ENCODE measurements around the gene TEKTIP1. TPM values are rescaled to one million over a fixed set of nuclear protein-coding genes. Genes with fewer than 3 reads are reported as not detected.

TEKTIP1 gene
- total and polyA plus RNA-seq, 10 of the 15 experiments (the other 5 are each of a cell fraction or from before 2014, with no cell fraction given) = 0.18 to 2.6 (median 0.60) TPM; not detected in 5

DNA sequence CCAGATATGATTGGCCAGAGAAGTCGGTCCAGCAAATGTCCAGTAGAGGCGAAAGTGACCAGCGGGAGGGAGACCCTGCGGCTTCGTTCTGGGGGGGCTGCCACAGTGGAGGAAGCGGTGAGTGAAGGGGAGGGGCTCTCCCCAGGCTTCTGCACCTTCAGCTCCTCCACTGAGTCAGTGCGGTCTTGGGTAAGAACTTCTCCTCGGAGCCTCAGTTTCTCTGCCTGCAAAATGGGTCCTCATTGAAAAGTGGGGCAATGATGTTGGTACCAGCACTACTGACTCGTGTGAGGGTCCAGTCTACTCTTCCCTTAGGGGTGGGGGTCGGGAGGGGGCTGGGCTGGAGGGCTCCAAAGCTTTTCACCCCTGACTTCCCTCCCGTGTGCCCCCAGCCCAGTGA lies 50.5 kb downstream of the TEKTIP1 start (continued):
- TF ChIP-seq, protein P1, sequence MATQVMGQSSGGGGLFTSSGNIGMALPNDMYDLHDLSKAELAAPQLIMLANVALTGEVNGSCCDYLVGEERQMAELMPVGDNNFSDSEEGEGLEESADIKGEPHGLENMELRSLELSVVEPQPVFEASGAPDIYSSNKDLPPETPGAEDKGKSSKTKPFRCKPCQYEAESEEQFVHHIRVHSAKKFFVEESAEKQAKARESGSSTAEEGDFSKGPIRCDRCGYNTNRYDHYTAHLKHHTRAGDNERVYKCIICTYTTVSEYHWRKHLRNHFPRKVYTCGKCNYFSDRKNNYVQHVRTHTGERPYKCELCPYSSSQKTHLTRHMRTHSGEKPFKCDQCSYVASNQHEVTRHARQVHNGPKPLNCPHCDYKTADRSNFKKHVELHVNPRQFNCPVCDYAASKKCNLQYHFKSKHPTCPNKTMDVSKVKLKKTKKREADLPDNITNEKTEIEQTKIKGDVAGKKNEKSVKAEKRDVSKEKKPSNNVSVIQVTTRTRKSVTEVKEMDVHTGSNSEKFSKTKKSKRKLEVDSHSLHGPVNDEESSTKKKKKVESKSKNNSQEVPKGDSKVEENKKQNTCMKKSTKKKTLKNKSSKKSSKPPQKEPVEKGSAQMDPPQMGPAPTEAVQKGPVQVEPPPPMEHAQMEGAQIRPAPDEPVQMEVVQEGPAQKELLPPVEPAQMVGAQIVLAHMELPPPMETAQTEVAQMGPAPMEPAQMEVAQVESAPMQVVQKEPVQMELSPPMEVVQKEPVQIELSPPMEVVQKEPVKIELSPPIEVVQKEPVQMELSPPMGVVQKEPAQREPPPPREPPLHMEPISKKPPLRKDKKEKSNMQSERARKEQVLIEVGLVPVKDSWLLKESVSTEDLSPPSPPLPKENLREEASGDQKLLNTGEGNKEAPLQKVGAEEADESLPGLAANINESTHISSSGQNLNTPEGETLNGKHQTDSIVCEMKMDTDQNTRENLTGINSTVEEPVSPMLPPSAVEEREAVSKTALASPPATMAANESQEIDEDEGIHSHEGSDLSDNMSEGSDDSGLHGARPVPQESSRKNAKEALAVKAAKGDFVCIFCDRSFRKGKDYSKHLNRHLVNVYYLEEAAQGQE (IDR thresholded peaks at IDR 0.05; ENCODE audit: low read depth, low read length) = no peak
- TF ChIP-seq FOXK2 (IDR thresholded peaks at IDR 0.05) = no peak

DNA sequence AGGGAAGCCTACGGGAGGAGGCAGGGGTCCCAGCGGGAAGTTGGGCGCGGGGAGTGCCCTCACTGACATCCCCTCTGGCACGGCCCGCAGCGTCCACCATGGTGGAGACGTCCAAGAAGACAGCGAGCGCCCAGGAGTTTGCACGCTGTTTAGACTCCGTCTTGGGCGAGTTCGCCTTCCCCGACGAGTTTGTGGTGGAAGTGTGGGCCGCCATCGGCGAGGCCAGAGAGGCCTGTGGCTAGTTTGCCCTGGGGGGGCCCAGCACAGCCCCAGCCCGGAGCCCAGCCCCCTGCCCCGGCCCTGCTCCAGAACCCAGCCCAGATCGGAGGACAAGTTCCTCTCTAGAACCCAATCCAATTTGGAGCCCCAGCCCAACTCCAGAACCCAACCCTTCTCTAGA lies 51.0 kb downstream of the TEKTIP1 start:
- no peak for FAIRE-seq
- intact Hi-C loops (cut with micrococcal nuclease; ENCODE audit: unreplicated experiment) = no loop called here

More for the DNA sequence above, 51.0 kb downstream of the TEKTIP1 start:
- no peaks in the 10 kb centered on the region for H4K20me1 ChIP-seq (ENCODE audit: control insufficient read depth, insufficient read depth)
- no peak for TF ChIP-seq MTA3 (IDR thresholded peaks at IDR 0.05; ENCODE audit: borderline replicate concordance, low read length)
- TF ChIP-seq, protein P2, sequence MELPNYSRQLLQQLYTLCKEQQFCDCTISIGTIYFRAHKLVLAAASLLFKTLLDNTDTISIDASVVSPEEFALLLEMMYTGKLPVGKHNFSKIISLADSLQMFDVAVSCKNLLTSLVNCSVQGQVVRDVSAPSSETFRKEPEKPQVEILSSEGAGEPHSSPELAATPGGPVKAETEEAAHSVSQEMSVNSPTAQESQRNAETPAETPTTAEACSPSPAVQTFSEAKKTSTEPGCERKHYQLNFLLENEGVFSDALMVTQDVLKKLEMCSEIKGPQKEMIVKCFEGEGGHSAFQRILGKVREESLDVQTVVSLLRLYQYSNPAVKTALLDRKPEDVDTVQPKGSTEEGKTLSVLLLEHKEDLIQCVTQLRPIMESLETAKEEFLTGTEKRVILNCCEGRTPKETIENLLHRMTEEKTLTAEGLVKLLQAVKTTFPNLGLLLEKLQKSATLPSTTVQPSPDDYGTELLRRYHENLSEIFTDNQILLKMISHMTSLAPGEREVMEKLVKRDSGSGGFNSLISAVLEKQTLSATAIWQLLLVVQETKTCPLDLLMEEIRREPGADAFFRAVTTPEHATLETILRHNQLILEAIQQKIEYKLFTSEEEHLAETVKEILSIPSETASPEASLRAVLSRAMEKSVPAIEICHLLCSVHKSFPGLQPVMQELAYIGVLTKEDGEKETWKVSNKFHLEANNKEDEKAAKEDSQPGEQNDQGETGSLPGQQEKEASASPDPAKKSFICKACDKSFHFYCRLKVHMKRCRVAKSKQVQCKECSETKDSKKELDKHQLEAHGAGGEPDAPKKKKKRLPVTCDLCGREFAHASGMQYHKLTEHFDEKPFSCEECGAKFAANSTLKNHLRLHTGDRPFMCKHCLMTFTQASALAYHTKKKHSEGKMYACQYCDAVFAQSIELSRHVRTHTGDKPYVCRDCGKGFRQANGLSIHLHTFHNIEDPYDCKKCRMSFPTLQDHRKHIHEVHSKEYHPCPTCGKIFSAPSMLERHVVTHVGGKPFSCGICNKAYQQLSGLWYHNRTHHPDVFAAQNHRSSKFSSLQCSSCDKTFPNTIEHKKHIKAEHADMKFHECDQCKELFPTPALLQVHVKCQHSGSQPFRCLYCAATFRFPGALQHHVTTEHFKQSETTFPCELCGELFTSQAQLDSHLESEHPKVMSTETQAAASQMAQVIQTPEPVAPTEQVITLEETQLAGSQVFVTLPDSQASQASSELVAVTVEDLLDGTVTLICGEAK (IDR thresholded peaks at IDR 0.05; ENCODE audit: borderline replicate concordance) = no peak
- no peak for TF ChIP-seq NFYB (IDR thresholded peaks at IDR 0.05; ENCODE audit: insufficient read depth, low read depth, low read length)
- TF ChIP-seq, protein P3, sequence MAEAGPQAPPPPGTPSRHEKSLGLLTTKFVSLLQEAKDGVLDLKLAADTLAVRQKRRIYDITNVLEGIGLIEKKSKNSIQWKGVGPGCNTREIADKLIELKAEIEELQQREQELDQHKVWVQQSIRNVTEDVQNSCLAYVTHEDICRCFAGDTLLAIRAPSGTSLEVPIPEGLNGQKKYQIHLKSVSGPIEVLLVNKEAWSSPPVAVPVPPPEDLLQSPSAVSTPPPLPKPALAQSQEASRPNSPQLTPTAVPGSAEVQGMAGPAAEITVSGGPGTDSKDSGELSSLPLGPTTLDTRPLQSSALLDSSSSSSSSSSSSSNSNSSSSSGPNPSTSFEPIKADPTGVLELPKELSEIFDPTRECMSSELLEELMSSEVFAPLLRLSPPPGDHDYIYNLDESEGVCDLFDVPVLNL (IDR thresholded peaks at IDR 0.05; ENCODE audit: low read depth, low read length) = no peak
- TF ChIP-seq, protein P4, sequence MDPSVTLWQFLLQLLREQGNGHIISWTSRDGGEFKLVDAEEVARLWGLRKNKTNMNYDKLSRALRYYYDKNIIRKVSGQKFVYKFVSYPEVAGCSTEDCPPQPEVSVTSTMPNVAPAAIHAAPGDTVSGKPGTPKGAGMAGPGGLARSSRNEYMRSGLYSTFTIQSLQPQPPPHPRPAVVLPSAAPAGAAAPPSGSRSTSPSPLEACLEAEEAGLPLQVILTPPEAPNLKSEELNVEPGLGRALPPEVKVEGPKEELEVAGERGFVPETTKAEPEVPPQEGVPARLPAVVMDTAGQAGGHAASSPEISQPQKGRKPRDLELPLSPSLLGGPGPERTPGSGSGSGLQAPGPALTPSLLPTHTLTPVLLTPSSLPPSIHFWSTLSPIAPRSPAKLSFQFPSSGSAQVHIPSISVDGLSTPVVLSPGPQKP (IDR thresholded peaks at IDR 0.05; ENCODE audit: low read depth, low read length) = no peak
- no peak overlapping the region for H2AFZ ChIP-seq (ENCODE audit: control insufficient read depth, low read depth, low read length)
- H3K36me3 ChIP-seq (ENCODE audit: control insufficient read depth in 2 of 2, insufficient read depth in 2 of 2, low read length in 1 of 2) = no peaks in the 10 kb centered on the region
- DNase-seq (ENCODE audit: low read depth, low spot score) = no peak
- in situ Hi-C loops (cut with MboI) = no loop called here
- no peaks in the 10 kb centered on the region for H3K4me1 ChIP-seq (ENCODE audit: control insufficient read depth, insufficient read depth, low read length)
- WGBS (ENCODE audit: insufficient coverage, insufficient replicate concordance, low lambda C conversion rate, missing lambda C conversion rate) = 76% methylated on average over 22 of the region's 22 CpGs
- no peak overlapping the region for H3K27ac ChIP-seq (ENCODE audit: control insufficient read depth, insufficient read depth)
- POLR2A ChIA-PET = no interaction called here
- CTCF ChIA-PET = interaction anchor here (0.9 to 1.3 kb wide), 2 partner anchors 9 to 77 kb away, joined by 3 to 7 read pairs; no protein-coding TSS in a partner anchor
- H3K4me3 ChIP-seq = no peak overlapping the region
- no TSS peak for BruUV-seq (replicated peaks)
- peaks cover 2% of the 10 kb centered on the region; the same call in 1 of the 3 replicates for H3K9me3 ChIP-seq (replicated peaks; ENCODE audit: control insufficient read depth, insufficient read depth, low read length)
- no peak overlapping the region for H3K4me2 ChIP-seq (ENCODE audit: control insufficient read depth, insufficient read depth)
- ATAC-seq = no peak
- SMC1A ChIA-PET (ENCODE audit: uncharacterized antibody, unreplicated experiment) = no interaction called here
- no peaks in the 10 kb centered on the region for H3K79me2 ChIP-seq (ENCODE audit: control insufficient read depth, insufficient read depth, low read length)
- H3K27me3 ChIP-seq (replicated peaks in 1 of 2; ENCODE audit: control insufficient read depth in 2 of 2, insufficient read depth in 2 of 2, low read length in 1 of 2) = peaks cover 0 to 2% of the 10 kb centered on the region in 2 experiments; a peak in 1 of 4 replicates
- RAD21 ChIA-PET (ENCODE audit: unreplicated experiment) = no interaction called here
- H3K9ac ChIP-seq (ENCODE audit: control insufficient read depth, insufficient read depth, low read length) = no peak overlapping the region
